MM.1S (cell line): ENCODE results near the gene ZEB2.

Experiments
- EZH2 ChIP-seq: fragments of 300-600 bp; sonication (generic); optimal IDR thresholded peaks from 2 replicates; pipeline ENCODE3; 2017; ENCODE audit warnings: low read depth, mild to moderate bottlenecking, antibody characterized with exemption, low read length, mixed read lengths
- TF ChIP-seq, protein P1 (sequence below): fragments of 300-600 bp; sonication (generic); IDR thresholded peaks from 2 replicates; pipeline ENCODE4 v1.5.1; 2016; ENCODE audit warnings: antibody characterized with exemption, low read length, mixed read lengths

DNA sequence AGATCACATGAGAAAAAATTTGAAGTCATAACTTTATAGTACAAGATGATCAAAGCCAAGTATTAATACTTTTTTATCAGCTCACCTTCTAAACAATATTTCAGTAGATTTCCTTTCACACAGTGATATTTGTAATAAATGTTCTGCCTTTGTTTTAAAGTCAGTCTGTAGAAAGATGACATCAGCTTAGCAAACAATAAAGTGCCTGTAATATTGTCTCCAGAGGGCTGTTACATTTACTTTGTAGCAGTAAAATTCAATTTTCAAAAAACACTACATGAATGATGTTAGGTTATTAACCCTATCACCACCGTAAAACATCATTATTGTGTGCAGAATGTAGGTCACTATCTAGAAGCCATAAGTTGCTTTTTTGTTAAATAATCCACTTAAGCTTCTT, 49.6 kb downstream of the ZEB2 start:
- TF ChIP-seq, protein P1, sequence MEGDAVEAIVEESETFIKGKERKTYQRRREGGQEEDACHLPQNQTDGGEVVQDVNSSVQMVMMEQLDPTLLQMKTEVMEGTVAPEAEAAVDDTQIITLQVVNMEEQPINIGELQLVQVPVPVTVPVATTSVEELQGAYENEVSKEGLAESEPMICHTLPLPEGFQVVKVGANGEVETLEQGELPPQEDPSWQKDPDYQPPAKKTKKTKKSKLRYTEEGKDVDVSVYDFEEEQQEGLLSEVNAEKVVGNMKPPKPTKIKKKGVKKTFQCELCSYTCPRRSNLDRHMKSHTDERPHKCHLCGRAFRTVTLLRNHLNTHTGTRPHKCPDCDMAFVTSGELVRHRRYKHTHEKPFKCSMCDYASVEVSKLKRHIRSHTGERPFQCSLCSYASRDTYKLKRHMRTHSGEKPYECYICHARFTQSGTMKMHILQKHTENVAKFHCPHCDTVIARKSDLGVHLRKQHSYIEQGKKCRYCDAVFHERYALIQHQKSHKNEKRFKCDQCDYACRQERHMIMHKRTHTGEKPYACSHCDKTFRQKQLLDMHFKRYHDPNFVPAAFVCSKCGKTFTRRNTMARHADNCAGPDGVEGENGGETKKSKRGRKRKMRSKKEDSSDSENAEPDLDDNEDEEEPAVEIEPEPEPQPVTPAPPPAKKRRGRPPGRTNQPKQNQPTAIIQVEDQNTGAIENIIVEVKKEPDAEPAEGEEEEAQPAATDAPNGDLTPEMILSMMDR: no peak
- TF ChIP-seq EZH2: no peak
